Effector memory CD8-positive, alpha-beta T cell (primary cell): Measurements from ENCODE around the gene APOL6.

Experiments
- ATAC-seq: fragments of 150-1000 bp; cut with Tn5 transposase; replicated peaks from 2 replicates; pipeline ENCODE4 v1.10.0; 2021; ENCODE audit warnings: mild to moderate bottlenecking, moderate library complexity
- DNase-seq, 3 experiments: peaks; one replicate each; pipeline ENCODE4 v3.0.0; 2021
- H3K27ac Mint-ChIP-seq, 2 donors: one replicate each; pipeline ENCODE4 v1.8.0; 2022; ENCODE audit warnings: mild to moderate bottlenecking in 2 of 2, mixed read lengths in 2 of 2, moderate library complexity in 2 of 2
- H3K27me3 Mint-ChIP-seq, 2 donors: one replicate each; pipeline ENCODE4 v1.8.0; 2022; ENCODE audit warnings: mixed read lengths in 2 of 2
- H3K36me3 Mint-ChIP-seq: one replicate; pipeline ENCODE4 v1.8.0; 2022; ENCODE audit warnings: mild to moderate bottlenecking, moderate library complexity, mixed read lengths; ENCODE audit not compliant: insufficient read depth
- H3K4me1 Mint-ChIP-seq, 2 donors: one replicate each; pipeline ENCODE4 v1.8.0; 2022; ENCODE audit warnings: low read depth in 2 of 2, mixed read lengths in 2 of 2
- H3K4me3 Mint-ChIP-seq, 2 donors: one replicate each; pipeline ENCODE4 v1.8.0; 2022; ENCODE audit warnings: mild to moderate bottlenecking in 2 of 2, mixed read lengths in 2 of 2, moderate library complexity in 2 of 2
- H3K9me3 Mint-ChIP-seq, 2 donors: one replicate each; pipeline ENCODE4 v1.8.0; 2022; ENCODE audit warnings: mixed read lengths in 2 of 2

APOL6 gene

DNA sequence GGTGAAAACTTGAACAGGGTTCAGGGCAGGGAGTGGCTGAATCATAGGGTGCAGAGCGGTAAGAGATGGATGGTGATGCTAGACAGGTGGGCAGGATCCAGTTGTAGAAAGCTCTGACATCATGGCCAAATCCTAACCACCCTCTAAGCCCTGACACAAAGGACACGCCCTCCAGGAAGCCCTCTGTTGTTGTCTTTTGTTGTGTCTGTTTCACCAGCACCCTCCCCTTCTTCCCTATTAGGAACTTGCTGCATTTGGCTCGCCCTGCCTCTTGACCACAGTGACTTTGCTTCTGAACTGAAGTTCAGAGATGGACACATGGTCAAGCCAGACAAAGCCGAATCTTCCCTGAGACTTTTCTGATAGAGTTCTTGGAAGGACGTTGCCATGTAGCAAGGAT is 14.2 kb upstream of the APOL6 start:
- Mint-ChIP-seq H3K4me1 (peaks cover 11 to 13% of the 10 kb centered on the region in 2 donors), H3K27ac (no peak overlapping the region), H3K36me3 (no peaks in the 10 kb centered on the region), H3K27me3 (peaks cover 0 to 14% of the 10 kb centered on the region in 2 donors), H3K9me3 (no peaks in the 10 kb centered on the region), H3K4me3 (no peak overlapping the region)
- ATAC-seq (no peak), DNase-seq (no peak)

GRCh38 chr22:35634943-35635540 is 13.2 kb upstream of the APOL6 start:
- no peaks in the 10 kb centered on the region for H3K9me3 Mint-ChIP-seq
- H3K27ac Mint-ChIP-seq, result no peak overlapping the region
- DNase-seq (no peak), ATAC-seq (no peak)
- H3K4me3 Mint-ChIP-seq, result no peak overlapping the region
- H3K27me3 Mint-ChIP-seq, result peaks cover 0 to 14% of the 10 kb centered on the region in 2 donors
- peaks cover 4 to 8% of the 10 kb centered on the region in 2 donors for H3K4me1 Mint-ChIP-seq
- no peaks in the 10 kb centered on the region for H3K36me3 Mint-ChIP-seq

DNA sequence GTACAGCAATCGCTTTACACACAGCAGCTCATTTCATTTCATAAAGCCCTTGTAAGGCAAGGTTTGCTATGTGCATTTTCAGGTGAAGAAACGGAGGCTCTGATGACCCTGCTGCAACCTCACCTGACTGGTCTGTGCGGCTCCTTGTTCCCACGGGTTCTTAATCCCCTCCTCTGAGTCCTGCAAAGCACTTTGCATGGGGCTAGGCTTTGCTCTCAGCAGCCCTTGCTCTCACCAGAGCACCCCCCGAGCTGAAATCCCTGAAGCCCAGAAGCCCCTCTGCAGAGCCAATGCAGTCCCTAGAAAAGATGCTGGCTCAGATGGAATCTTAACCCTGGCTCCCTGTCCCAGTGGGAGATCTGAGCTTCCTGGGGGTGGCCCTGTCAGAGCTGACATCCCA is 11.0 kb upstream of the APOL6 start:
- DNase-seq (no peak), ATAC-seq (no peak)
- Mint-ChIP-seq H3K9me3 (no peaks in the 10 kb centered on the region), H3K27me3 (peaks cover 0 to 19% of the 10 kb centered on the region in 2 donors), H3K4me1 (peaks cover 0 to 8% of the 10 kb centered on the region in 2 donors), H3K4me3 (no peak overlapping the region), H3K27ac (no peak overlapping the region), H3K36me3 (no peaks in the 10 kb centered on the region)

- peaks cover 0 to 22% of the 10 kb centered on the region in 2 donors for H3K27me3 Mint-ChIP-seq
- DNase-seq (no peak), ATAC-seq (no peak)
- no peak overlapping the region for H3K4me3 Mint-ChIP-seq
- H3K27ac Mint-ChIP-seq, result peak overlapping the region in 1 of 2 donors; percentile 77
- H3K4me1 Mint-ChIP-seq, result peaks cover 0 to 7% of the 10 kb centered on the region in 2 donors
- no peaks in the 10 kb centered on the region for H3K9me3 Mint-ChIP-seq
- no peaks in the 10 kb centered on the region for H3K36me3 Mint-ChIP-seq
Observed at GRCh38 chr22:35638001-35638400, 10.2 kb upstream of the APOL6 start.

GRCh38 chr22:35638410-35638809 is 9.8 kb upstream of the APOL6 start:
- H3K9me3 Mint-ChIP-seq, result no peaks in the 10 kb centered on the region
- ATAC-seq (no peak), DNase-seq (no peak)
- no peaks in the 10 kb centered on the region for H3K36me3 Mint-ChIP-seq
- peak overlapping the region in 1 of 2 donors; percentile 77 for H3K27ac Mint-ChIP-seq
- H3K4me3 Mint-ChIP-seq, result no peak overlapping the region
- peaks cover 0 to 22% of the 10 kb centered on the region in 2 donors for H3K27me3 Mint-ChIP-seq
- peaks cover 0 to 4% of the 10 kb centered on the region in 2 donors for H3K4me1 Mint-ChIP-seq

DNA sequence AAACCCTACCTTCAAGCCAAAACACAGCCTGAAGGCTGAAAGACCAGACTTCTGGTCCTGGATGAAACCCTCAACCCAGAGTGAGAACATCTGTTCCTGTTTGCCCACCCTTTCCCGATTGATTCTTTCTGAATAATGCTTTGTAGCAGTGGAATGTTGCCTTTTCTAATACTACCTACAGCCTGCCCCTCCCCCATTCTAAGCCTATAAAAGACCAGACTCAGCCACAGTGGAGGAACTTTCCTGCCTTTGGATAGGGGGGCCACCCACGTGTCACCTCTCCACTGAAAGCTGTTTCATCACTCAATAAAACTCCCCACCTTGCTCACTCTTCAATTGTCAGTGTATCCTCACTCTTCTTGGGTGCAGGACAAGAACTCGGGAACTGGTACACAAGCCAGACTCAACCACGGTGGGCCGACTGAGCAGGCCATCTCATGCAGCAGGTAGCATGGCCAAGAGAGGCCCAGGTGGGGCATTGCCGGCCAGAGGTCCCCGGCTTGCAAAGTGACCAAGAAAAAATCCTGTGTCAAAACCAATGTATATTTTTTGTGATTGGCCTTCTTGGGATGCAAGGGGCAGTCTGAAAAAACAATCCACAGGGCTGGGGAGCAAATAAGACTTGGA is 6.6 kb upstream of the APOL6 start:
- peaks cover 0 to 22% of the 10 kb centered on the region in 2 donors for H3K27me3 Mint-ChIP-seq
- H3K4me1 Mint-ChIP-seq, result no peaks in the 10 kb centered on the region
- H3K36me3 Mint-ChIP-seq, result peaks cover under 1% of the 10 kb centered on the region
- H3K4me3 Mint-ChIP-seq, result no peak overlapping the region
- H3K27ac Mint-ChIP-seq, result peak overlapping the region in 1 of 2 donors; percentile 28
- no peak for ATAC-seq
- DNase-seq, result no peak
- no peaks in the 10 kb centered on the region for H3K9me3 Mint-ChIP-seq

- DNase-seq, result no peak
- Mint-ChIP-seq H3K27me3 (peaks cover 0 to 22% of the 10 kb centered on the region in 2 donors), H3K9me3 (no peaks in the 10 kb centered on the region), H3K36me3 (peaks cover 7% of the 10 kb centered on the region), H3K27ac (no peak overlapping the region), H3K4me1 (peaks cover 3 to 4% of the 10 kb centered on the region in 2 donors), H3K4me3 (no peak overlapping the region)
- no peak for ATAC-seq
Observed at GRCh38 chr22:35642305-35642741, 5.9 kb upstream of the APOL6 start.

DNA sequence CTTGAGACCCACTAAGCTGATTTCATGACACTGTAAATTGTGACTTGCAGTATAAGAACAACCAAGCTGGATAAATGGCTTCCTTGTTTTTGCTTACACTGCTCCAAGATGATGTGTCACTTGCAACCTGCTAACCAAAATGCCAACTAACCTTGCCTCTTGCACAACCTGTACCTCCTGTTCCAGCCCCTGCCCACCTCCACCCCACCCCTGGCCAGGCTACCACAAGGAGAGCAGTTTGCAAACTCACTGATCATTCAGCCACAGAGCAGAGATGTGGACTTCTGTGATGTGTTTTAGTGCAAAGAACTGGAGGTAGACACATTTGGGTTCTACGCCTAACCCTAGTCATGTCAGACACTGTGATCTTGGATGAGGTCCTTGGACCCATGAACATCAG is 4.3 kb upstream of the APOL6 start:
- no peaks in the 10 kb centered on the region for H3K9me3 Mint-ChIP-seq
- DNase-seq, result no peak
- no peak overlapping the region for H3K4me3 Mint-ChIP-seq
- peaks cover 0 to 8% of the 10 kb centered on the region in 2 donors for H3K27me3 Mint-ChIP-seq
- H3K4me1 Mint-ChIP-seq, result peaks cover 10 to 12% of the 10 kb centered on the region in 2 donors
- H3K27ac Mint-ChIP-seq, result no peak overlapping the region
- H3K36me3 Mint-ChIP-seq, result peaks cover 21% of the 10 kb centered on the region
- no peak for ATAC-seq

- Mint-ChIP-seq H3K4me3 (no peak overlapping the region), H3K27me3 (peaks cover 0 to 8% of the 10 kb centered on the region in 2 donors), H3K27ac (peak overlapping the region in 1 of 2 donors; percentile 99), H3K9me3 (no peaks in the 10 kb centered on the region), H3K36me3 (peaks cover 22% of the 10 kb centered on the region), H3K4me1 (peaks cover 25 to 27% of the 10 kb centered on the region in 2 donors)
- ATAC-seq (no peak), DNase-seq (no peak)
Observed at GRCh38 chr22:35645646-35646045, 2.6 kb upstream of the APOL6 start.

GRCh38 chr22:35649026-35649553 is 844 bp downstream of the APOL6 start:
- DNase-seq (no peak), ATAC-seq (no peak)
- no peaks in the 10 kb centered on the region for H3K27me3 Mint-ChIP-seq
- H3K27ac Mint-ChIP-seq, result peak overlapping the region; percentile 99
- no peaks in the 10 kb centered on the region for H3K9me3 Mint-ChIP-seq
- peak overlapping the region; percentile 95 to 98 for H3K4me3 Mint-ChIP-seq
- H3K4me1 Mint-ChIP-seq, result peaks cover 35 to 44% of the 10 kb centered on the region in 2 donors
- H3K36me3 Mint-ChIP-seq, result peaks cover 25% of the 10 kb centered on the region

DNA sequence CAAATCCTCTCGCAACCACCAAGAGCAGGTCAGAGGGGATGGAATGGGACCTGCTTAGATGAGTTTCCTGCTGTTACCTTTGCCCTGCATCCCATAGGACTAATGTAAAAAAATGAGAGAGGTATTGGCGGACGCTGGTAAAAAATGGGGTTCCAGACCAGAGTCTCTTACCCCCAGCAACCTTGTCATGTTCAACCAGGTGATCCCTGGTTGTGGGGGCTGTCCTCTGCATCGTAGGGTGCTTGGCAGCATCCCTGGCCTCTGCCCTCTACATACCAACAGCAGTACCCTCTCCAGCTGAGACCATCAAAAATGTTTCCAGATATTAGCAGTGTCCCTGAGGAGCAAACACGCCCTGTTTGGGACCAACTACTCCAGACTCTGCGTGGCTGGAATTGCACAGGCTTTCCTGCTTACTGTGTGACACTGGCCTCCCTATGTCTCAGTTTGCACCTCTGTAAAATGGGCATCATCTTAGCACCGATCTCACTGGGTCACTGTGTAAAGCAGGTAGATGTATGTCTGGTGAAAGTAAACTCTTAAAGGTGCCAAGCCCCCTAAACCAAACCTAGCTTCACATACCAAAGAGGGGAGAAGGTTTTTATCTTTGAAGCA is 1.5 kb downstream of the APOL6 start:
- H3K4me1 Mint-ChIP-seq, result peaks cover 37 to 48% of the 10 kb centered on the region in 2 donors

DNA sequence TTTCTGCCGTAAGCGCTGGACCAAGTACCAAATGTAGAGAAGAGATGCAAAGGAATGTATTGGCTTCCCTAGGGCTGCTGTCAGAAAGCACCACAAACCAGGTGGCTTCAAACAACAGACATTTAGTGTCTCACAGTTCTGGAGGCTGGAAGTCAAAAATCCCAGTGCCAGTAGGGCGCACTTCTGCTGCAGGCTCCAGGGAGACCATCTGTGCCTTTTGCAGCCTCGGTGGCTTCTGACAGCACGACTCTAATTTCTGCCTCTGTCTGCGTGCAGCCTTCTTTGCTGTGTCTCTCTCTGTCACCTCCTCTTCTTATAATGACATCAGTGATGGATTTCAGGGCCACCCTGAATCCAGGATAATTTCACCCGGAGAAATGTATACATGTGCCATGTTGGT is 2.8 kb downstream of the APOL6 start:
- peaks cover 41 to 57% of the 10 kb centered on the region in 2 donors for H3K4me1 Mint-ChIP-seq
- H3K4me3 Mint-ChIP-seq, result peak overlapping the region; percentile 95 to 98
- no peaks in the 10 kb centered on the region for H3K27me3 Mint-ChIP-seq
- H3K27ac Mint-ChIP-seq, result peak overlapping the region in 1 of 2 donors; percentile 99
- DNase-seq (no peak), ATAC-seq (no peak)
- no peaks in the 10 kb centered on the region for H3K9me3 Mint-ChIP-seq
- H3K36me3 Mint-ChIP-seq, result peaks cover 26% of the 10 kb centered on the region

More for the DNA sequence above, 1.5 kb downstream of the APOL6 start:
- peak overlapping the region; percentile 95 to 98 for H3K4me3 Mint-ChIP-seq
- ATAC-seq (no peak), DNase-seq (no peak)
- H3K27ac Mint-ChIP-seq, result peak overlapping the region; percentile 99
- no peaks in the 10 kb centered on the region for H3K9me3 Mint-ChIP-seq
- peaks cover 25% of the 10 kb centered on the region for H3K36me3 Mint-ChIP-seq
- H3K27me3 Mint-ChIP-seq, result no peaks in the 10 kb centered on the region

- Mint-ChIP-seq H3K27me3 (no peaks in the 10 kb centered on the region), H3K9me3 (no peaks in the 10 kb centered on the region), H3K4me3 (peak overlapping the region; percentile 7 to 30), H3K27ac (peak overlapping the region; percentile 82 to 89), H3K36me3 (peaks cover 33% of the 10 kb centered on the region), H3K4me1 (peaks cover 43 to 60% of the 10 kb centered on the region in 2 donors)
- DNase-seq (no peak), ATAC-seq (no peak)
Observed at GRCh38 chr22:35653824-35654223, 5.6 kb downstream of the APOL6 start.
